NB4 (cell line): ENCODE results near the gene EDN2.

Experiments used
- DNase-seq: peaks from one replicate; pipeline ENCODE4 v3.0.0; 2010; ENCODE audit warnings: low read depth
- H3K4me3 ChIP-seq: one replicate; pipeline ENCODE4 v1.5.1; 2011; ENCODE audit warnings: mild to moderate bottlenecking, low read depth, low read length, moderate library complexity
- CTCF ChIP-seq: IDR thresholded peaks from one replicate; pipeline ENCODE4 v1.5.1; 2012; ENCODE audit warnings: low read depth, low read length
- MYC ChIP-seq: IDR thresholded peaks from 2 replicates; pipeline ENCODE4 v1.6.1; 2011; ENCODE audit warnings: low read depth, low read length
- POLR2A ChIP-seq: IDR thresholded peaks from 2 replicates; pipeline ENCODE4 v1.6.1; 2011; ENCODE audit warnings: mild to moderate bottlenecking; ENCODE audit not compliant: insufficient read length; ENCODE audit errors: extremely low read depth
- TF ChIP-seq, protein P1 (sequence below): IDR thresholded peaks from 2 replicates; pipeline ENCODE4 v1.6.1; 2011; ENCODE audit warnings: low read depth, low read length

The EDN2 gene

GRCh38 chr1:41442697-41443251 is 41.7 kb downstream of the EDN2 start:
- no peak overlapping the region for H3K4me3 ChIP-seq
- TF ChIP-seq, protein P1, sequence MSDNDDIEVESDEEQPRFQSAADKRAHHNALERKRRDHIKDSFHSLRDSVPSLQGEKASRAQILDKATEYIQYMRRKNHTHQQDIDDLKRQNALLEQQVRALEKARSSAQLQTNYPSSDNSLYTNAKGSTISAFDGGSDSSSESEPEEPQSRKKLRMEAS: no peak
- TF ChIP-seq CTCF (no peak), MYC (no peak), POLR2A (no peak)
- no peak for DNase-seq

GRCh38 chr1:41440321-41441085 is 44.0 kb downstream of the EDN2 start:
- no peak for DNase-seq
- TF ChIP-seq, protein P1: no peak
- TF ChIP-seq MYC (no peak), CTCF (no peak), POLR2A (no peak)
- no peak overlapping the region for H3K4me3 ChIP-seq

DNA sequence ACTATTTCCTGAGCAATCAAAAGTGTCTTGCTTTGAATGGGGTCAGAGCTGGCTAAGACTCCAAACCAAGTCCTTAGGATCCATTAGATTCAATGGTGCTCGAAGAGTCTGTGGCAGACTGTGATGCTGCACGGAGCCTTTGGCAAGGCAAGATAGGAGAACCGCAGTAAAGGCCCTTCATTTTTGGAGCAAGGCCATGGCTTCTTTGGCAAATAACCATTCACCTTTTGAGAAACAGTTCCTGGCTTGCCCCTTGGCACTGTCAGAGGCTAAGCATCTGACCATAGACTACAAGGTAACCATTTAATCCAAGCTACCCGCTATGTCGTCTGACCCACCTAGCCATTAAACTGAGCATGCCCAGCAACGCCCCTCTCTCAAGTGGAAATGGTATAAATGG is 45.2 kb downstream of the EDN2 start:
- TF ChIP-seq POLR2A: no peak
- TF ChIP-seq, protein P1: no peak
- no peak for TF ChIP-seq MYC
- no peak for TF ChIP-seq CTCF
- no peak overlapping the region for H3K4me3 ChIP-seq
- no peak for DNase-seq

DNA sequence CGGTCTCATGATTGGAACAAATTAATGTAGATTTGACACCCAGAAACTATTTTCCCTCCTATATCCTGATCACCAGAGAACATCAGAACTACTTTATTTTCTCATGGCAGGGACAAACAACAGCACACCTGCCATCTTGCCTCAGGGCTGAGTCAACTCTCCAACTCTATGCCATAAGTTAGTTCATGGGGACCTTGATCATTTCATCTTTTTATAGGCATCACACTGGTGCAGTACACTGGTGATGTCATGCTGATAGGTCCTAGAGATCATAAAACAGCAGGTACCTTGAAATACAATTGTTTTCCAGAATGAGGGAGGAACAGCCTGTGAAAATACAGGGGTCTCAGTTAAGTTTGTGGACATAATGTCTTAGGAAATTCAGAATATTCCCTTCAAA is 45.8 kb downstream of the EDN2 start:
- TF ChIP-seq POLR2A: no peak
- TF ChIP-seq MYC: no peak
- TF ChIP-seq, protein P1: no peak
- no peak for TF ChIP-seq CTCF
- no peak overlapping the region for H3K4me3 ChIP-seq
- no peak for DNase-seq

DNA sequence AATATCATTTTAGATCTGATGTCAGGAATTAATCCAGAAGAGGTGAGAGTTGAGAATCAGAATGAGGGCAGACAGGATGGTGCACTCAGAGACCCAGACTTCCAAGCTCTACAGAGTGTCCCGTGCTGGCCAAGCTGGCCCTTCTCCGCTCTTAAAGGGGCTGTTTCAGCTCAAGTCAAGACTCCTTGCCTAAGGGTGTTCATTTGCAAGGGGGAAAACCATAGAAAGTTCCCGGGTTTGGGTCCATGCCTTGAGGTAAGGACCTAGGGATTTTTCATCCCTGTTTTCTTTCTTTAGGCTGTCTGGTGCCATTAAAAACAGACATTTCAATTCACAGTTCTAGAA is 47.5 kb downstream of the EDN2 start:
- H3K4me3 ChIP-seq: no peak overlapping the region
- TF ChIP-seq, protein P1: no peak
- no peak for TF ChIP-seq MYC
- no peak for TF ChIP-seq CTCF
- no peak for TF ChIP-seq POLR2A
- no peak for DNase-seq
